D721Med (cell line): ENCODE data around the gene PRKN.

Experiments
- DNase-seq: peaks from one replicate; pipeline ENCODE4 v3.0.0; 2011; ENCODE audit warnings: low spot score; ENCODE audit not compliant: insufficient read length
- FAIRE-seq: peaks from 2 replicates; lab custom pipeline; 2011; peaks lifted over from hg19 to GRCh38; lab: Jason Lieb, UNC
- TF ChIP-seq, protein P1 (sequence below): IDR thresholded peaks from 2 replicates; pipeline ENCODE4 v1.5.1; 2012; ENCODE audit warnings: mild to moderate bottlenecking, control low read depth; ENCODE audit not compliant: insufficient read depth; ENCODE audit errors: missing control alignments

Gene PRKN

DNA sequence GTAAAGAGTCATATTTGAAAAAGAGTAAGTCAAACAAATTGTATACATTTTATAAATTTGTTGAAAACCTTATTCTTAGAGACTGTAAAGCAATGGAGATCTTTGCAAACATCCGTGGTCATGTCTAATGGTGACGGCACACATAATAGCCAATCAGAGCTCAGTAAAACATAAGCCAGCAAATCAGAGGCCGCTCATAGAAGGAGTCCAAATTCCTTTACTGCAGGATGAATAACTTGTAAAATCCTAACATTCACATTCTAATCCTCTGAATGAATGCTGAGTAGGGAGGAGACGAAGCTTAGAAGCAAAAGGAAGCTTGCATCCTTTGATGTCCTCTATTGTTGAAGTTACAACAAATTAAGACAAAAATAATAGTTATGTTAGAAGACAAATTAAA is 401.7 kb downstream of the PRKN start:
- TF ChIP-seq, protein P1, sequence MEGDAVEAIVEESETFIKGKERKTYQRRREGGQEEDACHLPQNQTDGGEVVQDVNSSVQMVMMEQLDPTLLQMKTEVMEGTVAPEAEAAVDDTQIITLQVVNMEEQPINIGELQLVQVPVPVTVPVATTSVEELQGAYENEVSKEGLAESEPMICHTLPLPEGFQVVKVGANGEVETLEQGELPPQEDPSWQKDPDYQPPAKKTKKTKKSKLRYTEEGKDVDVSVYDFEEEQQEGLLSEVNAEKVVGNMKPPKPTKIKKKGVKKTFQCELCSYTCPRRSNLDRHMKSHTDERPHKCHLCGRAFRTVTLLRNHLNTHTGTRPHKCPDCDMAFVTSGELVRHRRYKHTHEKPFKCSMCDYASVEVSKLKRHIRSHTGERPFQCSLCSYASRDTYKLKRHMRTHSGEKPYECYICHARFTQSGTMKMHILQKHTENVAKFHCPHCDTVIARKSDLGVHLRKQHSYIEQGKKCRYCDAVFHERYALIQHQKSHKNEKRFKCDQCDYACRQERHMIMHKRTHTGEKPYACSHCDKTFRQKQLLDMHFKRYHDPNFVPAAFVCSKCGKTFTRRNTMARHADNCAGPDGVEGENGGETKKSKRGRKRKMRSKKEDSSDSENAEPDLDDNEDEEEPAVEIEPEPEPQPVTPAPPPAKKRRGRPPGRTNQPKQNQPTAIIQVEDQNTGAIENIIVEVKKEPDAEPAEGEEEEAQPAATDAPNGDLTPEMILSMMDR: no peak
- FAIRE-seq: no peak
- no peak for DNase-seq

DNA sequence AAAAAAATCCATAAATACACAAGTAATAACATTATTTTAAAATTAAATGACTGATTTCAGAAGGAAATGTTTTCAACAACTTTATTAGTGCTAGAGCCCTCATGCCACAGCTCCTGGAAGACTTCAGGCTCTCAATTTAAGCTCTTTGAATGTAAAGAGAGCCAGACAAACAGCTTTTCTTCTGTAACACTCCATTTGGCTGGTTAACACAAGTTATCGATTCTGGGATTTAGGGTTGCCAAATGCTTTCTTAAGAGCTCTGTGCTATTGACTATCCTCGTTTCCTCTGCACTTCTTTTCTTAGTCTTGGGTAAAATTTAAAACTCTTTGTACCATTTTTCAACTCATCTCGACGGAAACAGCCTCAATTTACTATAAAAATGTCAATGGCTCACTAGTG is 402.5 kb downstream of the PRKN start:
- no peak for FAIRE-seq
- no peak for DNase-seq
- TF ChIP-seq, protein P1: no peak

DNA sequence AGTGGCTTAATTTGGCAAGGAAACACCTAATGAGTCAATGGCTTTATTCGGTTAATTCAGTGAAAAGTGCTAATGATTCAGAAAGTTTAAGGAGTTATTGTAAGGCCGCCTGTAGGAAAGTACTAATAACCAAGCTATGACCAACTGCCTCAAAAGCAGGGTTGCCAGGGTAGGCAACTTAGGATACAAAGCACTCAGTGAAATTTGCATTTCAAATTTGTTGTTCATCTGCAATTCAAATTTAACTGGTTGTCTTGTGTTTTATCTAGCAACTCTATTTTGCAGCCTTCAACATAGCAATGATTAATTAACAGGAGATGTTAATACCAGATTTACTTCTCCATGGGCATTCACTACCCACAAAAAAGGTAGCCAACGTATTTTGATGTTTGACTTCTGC is 412.3 kb downstream of the PRKN start:
- DNase-seq: no peak
- TF ChIP-seq, protein P1: no peak
- no peak for FAIRE-seq

DNA sequence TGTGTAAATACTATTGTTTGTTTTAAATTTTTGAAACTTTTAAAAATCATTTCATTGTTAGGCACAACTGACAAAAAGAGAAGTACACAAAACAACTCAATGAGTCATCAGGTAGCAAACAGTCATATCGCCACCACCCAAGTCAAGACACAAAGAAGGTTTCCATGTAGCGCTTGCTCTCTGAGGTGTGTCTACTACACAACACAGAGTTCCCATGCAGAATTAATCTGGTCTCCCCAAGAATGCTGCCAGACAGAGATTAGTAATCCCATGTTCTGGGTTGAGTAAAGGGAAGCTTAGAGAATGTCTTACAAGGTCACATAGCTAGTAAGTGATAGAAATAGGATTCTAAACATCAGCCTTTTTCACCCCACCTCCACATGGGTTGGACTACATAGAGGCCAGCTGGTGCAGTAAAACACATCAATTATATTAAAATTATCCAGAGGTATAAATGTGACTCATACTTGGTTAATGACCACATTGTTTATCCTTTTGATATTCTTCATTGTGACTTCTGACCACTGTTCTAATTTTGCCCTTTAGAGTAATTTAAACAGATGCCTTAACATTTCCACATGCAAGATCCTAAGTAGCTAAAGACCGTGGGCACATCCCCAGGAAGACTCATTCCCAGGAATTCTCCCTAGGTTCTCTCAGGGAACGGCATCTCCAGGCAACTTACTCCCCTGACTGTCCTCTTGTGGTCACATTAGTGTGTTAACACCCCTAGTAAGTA is 413.5 kb downstream of the PRKN start:
- FAIRE-seq (no peak), DNase-seq (no peak)

DNA sequence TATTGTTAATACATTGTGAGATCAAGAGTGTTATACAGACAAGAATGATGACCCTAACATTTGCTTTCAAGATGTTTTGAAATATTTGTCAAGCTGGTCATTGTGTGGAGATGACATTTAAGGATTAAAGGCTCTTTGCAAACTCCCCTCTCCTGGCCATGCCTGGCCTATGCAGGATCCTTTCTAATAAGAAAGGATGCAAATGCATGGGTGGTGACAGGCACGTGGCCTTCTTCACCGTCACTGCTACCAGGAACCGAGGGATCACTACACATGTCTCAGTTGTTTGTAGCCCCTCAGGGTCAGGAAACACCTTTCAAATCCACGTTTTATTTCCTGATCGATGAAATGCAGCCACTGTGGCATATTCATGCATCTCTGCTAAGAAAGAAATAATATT is 419.7 kb downstream of the PRKN start:
- TF ChIP-seq, protein P1: no peak
- DNase-seq: no peak
- no peak for FAIRE-seq

More for the DNA sequence above, 413.5 kb downstream of the PRKN start:
- TF ChIP-seq, protein P1: no peak

DNA sequence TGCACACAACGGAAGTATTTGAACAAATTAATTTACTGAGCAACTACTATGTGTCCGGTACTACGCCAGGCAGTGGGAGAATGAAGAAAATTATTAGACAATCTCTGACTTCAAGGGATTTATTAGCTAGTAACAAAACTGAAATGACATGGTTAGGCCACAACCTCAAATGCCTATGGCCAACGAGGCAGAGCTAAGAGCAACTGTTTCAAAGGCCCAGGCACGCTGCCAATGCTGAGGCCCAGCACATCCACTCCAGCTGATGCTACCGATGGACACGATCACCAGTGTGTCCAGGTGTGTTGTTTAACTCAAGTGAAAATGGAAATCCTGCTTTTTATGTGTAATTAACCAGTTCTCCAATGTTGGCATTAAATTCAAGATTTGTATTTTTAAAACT is 420.9 kb downstream of the PRKN start:
- FAIRE-seq (no peak), DNase-seq (no peak)
- TF ChIP-seq, protein P1: no peak

DNA sequence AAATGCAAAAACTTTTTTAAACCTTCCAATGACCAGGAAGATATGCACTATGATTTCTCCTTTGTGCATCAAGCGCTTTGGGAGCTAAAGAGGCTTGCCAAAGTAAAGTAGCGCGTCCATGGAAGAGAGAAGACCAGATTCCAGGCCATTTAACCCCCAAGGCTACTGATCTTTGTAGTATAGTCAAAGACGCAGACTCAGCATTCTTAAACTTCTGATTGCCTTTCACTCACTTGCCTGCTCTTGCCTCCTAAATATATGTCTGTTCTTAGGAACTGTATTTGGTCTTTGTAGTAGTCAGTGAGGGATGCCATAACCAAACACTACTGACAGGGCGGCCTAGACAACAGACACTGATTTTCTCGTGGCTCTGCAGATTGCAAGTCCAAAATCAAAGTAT is 426.4 kb downstream of the PRKN start:
- FAIRE-seq: no peak
- TF ChIP-seq, protein P1: no peak
- no peak for DNase-seq
